Thoracic aorta (tissue), 2 donors: ENCODE results near the gene GIMAP2. TPM values are rescaled to one million over a fixed set of nuclear protein-coding genes. Genes with fewer than 3 reads are reported as not detected.
"Not testable (repeated sequence)": the region's sequence is repeated elsewhere in the genome, so short reads cannot be mapped to it uniquely, and the experiment has no call there.

Experiments
- ATAC-seq: fragments of 150-250 bp; one replicate; pipeline ENCODE4 v1.8.0; 2017; ENCODE audit warnings: low read depth; ENCODE audit not compliant: insufficient number of reproducible peaks, low FRiP score
- DNase-seq: peaks from one replicate; pipeline ENCODE4 v3.0.0-alpha.2; 2020; ENCODE audit warnings: low spot score
- H3K27ac ChIP-seq, 2 donors: fragments of 200-600 bp; sonication (generic); 1 replicate in 1 of 2; 2 replicates in 1 of 2; pipeline ENCODE4 v1.5.1; 2016; ENCODE audit warnings: mild to moderate bottlenecking in 2 of 2, moderate library complexity in 2 of 2
- H3K27me3 ChIP-seq: fragments of 200-600 bp; sonication (generic); replicated peaks from 2 replicates; pipeline ENCODE4 v1.6.0; 2016; ENCODE audit warnings: mild to moderate bottlenecking; ENCODE audit not compliant: insufficient read depth
- H3K36me3 ChIP-seq: fragments of 200-600 bp; sonication (generic); one replicate; pipeline ENCODE4 v1.5.1; 2016
- H3K4me1 ChIP-seq, 2 donors: fragments of 200-600 bp; sonication (generic); 1 replicate in 1 of 2; 2 replicates in 1 of 2; pipeline versions ENCODE4 v1.5.1 to v1.6.0; 2016; ENCODE audit warnings: low read depth in 2 of 2, mild to moderate bottlenecking in 1 of 2; ENCODE audit not compliant: control insufficient read depth in 1 of 2
- H3K4me3 ChIP-seq: fragments of 200-600 bp; sonication (generic); 2 replicates; pipeline ENCODE4 v1.5.1; 2016; ENCODE audit warnings: mild to moderate bottlenecking
- H3K9me3 ChIP-seq: fragments of 200-600 bp; sonication (generic); 2 replicates; pipeline ENCODE4 v1.5.1; 2016
- CTCF ChIP-seq: fragments of 200-600 bp; sonication (generic); IDR thresholded peaks from one replicate; pipeline ENCODE4 v1.5.1; 2019; ENCODE audit warnings: antibody characterized with exemption
- total RNA-seq, 2 donors: library from RNA; depleted of rRNA; stranded (reverse); fragments of >200 nt; gene quantifications; one replicate each; pipeline versions ENCODE4 v1.1.0 to v1.2.3, GENCODE V29; 2016

The GIMAP2 gene
- total RNA-seq, 2 donors from 2014 or later: 5.9 to 18.0 TPM

DNA sequence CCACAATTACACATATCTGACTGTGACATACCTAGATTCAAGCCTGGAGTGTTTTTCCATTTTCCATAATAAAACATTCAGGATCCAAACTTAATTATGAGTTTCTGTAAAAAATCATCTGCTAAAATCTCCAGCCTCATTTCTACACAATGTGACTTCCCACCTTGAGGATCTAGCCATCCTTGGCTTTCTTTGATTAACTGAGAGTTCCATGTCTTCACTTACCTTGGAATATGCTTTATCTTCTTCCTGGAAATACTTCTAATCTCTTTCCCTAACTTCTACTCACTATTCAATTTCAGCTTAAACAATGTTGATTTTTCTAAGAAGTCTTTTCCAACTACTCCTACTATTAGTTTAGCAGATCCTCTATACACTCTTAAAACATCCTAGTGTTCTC lies 16.5 kb upstream of the GIMAP2 start:
- no peak overlapping the region for H3K4me3 ChIP-seq
- DNase-seq (no peak), ATAC-seq (no peak)
- TF ChIP-seq CTCF: no peak
- H3K4me1 ChIP-seq: no peaks in the 10 kb centered on the region
- no peaks in the 10 kb centered on the region for H3K36me3 ChIP-seq
- no peaks in the 10 kb centered on the region for H3K9me3 ChIP-seq
- no peak overlapping the region for H3K27ac ChIP-seq
- H3K27me3 ChIP-seq: no peaks in the 10 kb centered on the region

GRCh38 chr7:150671798-150672585 lies 13.5 kb upstream of the GIMAP2 start:
- not testable (repeated sequence) for H3K27me3 ChIP-seq, ATAC-seq, H3K4me1 ChIP-seq, H3K36me3 ChIP-seq, H3K27ac ChIP-seq, H3K4me3 ChIP-seq, DNase-seq, H3K9me3 ChIP-seq

DNA sequence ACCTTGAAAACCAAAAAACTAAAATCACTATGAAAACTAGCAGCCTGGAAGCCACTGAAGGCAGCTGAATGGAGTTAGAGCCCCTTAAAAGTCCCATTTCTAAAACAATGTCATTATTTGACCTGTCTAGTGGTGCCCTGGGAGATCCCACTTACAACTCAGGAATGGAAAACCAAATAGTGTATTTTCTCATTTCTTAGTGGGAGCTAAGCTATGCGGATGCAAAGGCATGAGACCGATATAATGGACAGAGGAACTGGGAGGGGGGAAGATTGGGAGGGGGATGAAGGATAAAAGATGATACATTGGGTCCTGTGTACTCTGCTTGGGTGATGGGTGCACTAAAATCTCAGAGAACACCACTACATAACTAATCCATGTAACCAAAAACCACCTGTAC lies 9.8 kb upstream of the GIMAP2 start:
- H3K4me3 ChIP-seq: no peak overlapping the region
- no peaks in the 10 kb centered on the region for H3K36me3 ChIP-seq
- no peak for TF ChIP-seq CTCF
- no peak overlapping the region for H3K27ac ChIP-seq
- H3K9me3 ChIP-seq: no peaks in the 10 kb centered on the region
- H3K4me1 ChIP-seq: peaks cover 0 to 3% of the 10 kb centered on the region in 2 donors
- ATAC-seq: no peak
- H3K27me3 ChIP-seq: no peaks in the 10 kb centered on the region
- no peak for DNase-seq

- ATAC-seq, H3K4me3 ChIP-seq, H3K27ac ChIP-seq, H3K36me3 ChIP-seq, H3K27me3 ChIP-seq, H3K9me3 ChIP-seq, H3K4me1 ChIP-seq, DNase-seq: not testable (repeated sequence)
Observed at GRCh38 chr7:150676276-150676675, 9.2 kb upstream of the GIMAP2 start.

- H3K4me1 ChIP-seq, H3K27ac ChIP-seq, DNase-seq: not testable (repeated sequence)
Observed at GRCh38 chr7:150676854-150677253, 8.7 kb upstream of the GIMAP2 start.

DNA sequence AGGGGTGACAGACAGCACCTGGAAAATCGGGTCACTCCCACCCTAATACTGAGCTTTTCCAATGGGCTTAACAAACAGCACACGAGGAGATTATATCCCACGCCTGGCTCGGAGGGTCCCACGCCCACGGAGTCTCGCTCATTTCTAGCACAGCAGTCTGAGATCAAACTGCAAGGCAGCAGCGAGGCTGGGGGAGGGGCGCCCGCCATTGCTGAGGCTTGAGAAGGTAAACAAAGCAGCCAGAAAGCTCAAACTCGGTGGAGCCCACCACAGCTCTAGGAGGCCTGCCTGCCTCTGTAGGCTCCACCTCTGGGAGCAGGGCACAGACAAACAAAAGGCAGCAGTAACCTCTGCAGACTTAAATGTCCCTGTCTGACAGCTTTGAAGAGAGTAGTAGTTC lies 6.9 kb upstream of the GIMAP2 start:
- DNase-seq, H3K36me3 ChIP-seq, H3K4me1 ChIP-seq, H3K27me3 ChIP-seq, H3K4me3 ChIP-seq, H3K9me3 ChIP-seq, H3K27ac ChIP-seq, ATAC-seq: not testable (repeated sequence)

More at GRCh38 chr7:150676854-150677253, 8.7 kb upstream of the GIMAP2 start:
- not testable (repeated sequence) for H3K27me3 ChIP-seq, H3K9me3 ChIP-seq, H3K36me3 ChIP-seq, ATAC-seq, H3K4me3 ChIP-seq

- not testable (repeated sequence) for DNase-seq, H3K4me3 ChIP-seq, H3K27me3 ChIP-seq, H3K9me3 ChIP-seq, H3K27ac ChIP-seq, ATAC-seq, H3K4me1 ChIP-seq, H3K36me3 ChIP-seq
Observed at GRCh38 chr7:150680364-150680763, 5.1 kb upstream of the GIMAP2 start.
